GM10266 (cell line): Measurements from ENCODE around the gene RNF144A.

Experiments
- DNase-seq: peaks from one replicate; pipeline ENCODE4 v3.0.0; 2012; ENCODE audit errors: extremely low spot score
- CTCF ChIP-seq: IDR thresholded peaks from 2 replicates; pipeline ENCODE4 v1.5.1; 2012; ENCODE audit warnings: mild to moderate bottlenecking, low read depth; ENCODE audit not compliant: control insufficient read depth, insufficient read depth; ENCODE audit errors: missing control alignments

RNF144A gene

GRCh38 chr2:6929196-6929819 lies 12.1 kb downstream of the RNF144A start:
- DNase-seq: no peak
- no peak for TF ChIP-seq CTCF

- no peak for DNase-seq
- TF ChIP-seq CTCF: no peak
Measured at GRCh38 chr2:6930923-6931647, 13.9 kb downstream of the RNF144A start.

- no peak for DNase-seq
- no peak for TF ChIP-seq CTCF
Measured at GRCh38 chr2:6931753-6932152, 14.5 kb downstream of the RNF144A start.

GRCh38 chr2:6932206-6932605 lies 15.0 kb downstream of the RNF144A start:
- TF ChIP-seq CTCF: no peak
- DNase-seq: no peak

- no peak for DNase-seq
- TF ChIP-seq CTCF: no peak
Measured at GRCh38 chr2:6932828-6933227, 15.6 kb downstream of the RNF144A start.

- DNase-seq: no peak
- no peak for TF ChIP-seq CTCF
Measured at GRCh38 chr2:6933911-6934310, 16.7 kb downstream of the RNF144A start.

GRCh38 chr2:6934345-6934744 lies 17.1 kb downstream of the RNF144A start:
- TF ChIP-seq CTCF: no peak
- no peak for DNase-seq
